Measurements from ENCODE around the gene ATF1.
A peak's percentile ranks its signal among the peaks of the same experiment; 100 is the strongest.

- TF ChIP-seq POLR2A (IDR thresholded peaks at IDR 0.05) (peak in 2 of 3 donors; percentile 21 to 44), CTCF (IDR thresholded peaks at IDR 0.05) (peak in 4 of 7 experiments; percentile 9 to 39 (median 21))
Measured at GRCh38 chr12:50842637-50843493, 79.0 kb downstream of the ATF1 start, which contains the start of gene TMPRSS12.
